ENCODE measurements around the gene ATP2A3.
"Not testable (repeated sequence)": the region's sequence is repeated elsewhere in the genome, so short reads cannot be mapped to it uniquely, and the experiment has no call there.

The ATP2A3 gene

GRCh38 chr17:3991699-3992098 lies 27.5 kb upstream of the ATP2A3 start:
- DNase-seq (ENCODE audit: low spot score): not testable (repeated sequence)

DNA sequence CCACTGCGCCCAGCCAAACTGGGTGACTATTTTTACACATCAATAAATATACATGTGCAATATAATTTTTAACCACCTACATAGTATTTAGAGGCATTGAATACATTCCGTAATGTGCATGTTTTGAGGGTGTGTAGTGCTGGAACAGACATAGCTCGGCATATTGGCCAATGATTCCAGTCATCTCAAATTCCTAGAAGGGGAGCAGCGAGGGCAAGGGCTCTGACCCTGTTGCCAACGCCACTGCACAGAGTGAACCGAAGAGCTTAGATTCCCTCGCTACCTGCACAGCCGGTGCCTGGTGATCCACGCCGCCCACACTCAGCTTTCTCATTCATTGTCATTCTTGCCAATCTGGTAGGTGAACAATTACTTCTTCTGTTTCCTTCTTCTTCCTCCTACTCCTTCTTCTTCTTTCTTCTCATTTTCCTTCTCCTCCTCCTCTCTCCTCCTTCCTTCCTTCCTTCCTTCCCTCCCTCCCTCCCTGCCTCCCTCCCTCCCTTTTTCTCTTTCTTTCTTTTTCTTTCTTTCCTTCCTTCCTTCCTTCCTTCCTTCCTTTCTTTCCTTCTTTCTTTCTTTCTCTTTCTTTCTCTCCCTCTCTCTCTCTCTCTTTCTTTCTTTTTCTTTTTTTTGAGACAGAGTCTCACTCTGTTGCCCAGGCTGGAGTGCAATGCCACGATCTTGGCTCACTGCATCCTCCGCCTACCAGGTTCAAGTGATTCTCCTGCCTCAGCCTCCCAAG lies 26.3 kb upstream of the ATP2A3 start:
- no peak for DNase-seq (ENCODE audit: low spot score)

- no peak for DNase-seq (ENCODE audit: low spot score)
Measured at GRCh38 chr17:3989041-3989886, 25.0 kb upstream of the ATP2A3 start.

DNA sequence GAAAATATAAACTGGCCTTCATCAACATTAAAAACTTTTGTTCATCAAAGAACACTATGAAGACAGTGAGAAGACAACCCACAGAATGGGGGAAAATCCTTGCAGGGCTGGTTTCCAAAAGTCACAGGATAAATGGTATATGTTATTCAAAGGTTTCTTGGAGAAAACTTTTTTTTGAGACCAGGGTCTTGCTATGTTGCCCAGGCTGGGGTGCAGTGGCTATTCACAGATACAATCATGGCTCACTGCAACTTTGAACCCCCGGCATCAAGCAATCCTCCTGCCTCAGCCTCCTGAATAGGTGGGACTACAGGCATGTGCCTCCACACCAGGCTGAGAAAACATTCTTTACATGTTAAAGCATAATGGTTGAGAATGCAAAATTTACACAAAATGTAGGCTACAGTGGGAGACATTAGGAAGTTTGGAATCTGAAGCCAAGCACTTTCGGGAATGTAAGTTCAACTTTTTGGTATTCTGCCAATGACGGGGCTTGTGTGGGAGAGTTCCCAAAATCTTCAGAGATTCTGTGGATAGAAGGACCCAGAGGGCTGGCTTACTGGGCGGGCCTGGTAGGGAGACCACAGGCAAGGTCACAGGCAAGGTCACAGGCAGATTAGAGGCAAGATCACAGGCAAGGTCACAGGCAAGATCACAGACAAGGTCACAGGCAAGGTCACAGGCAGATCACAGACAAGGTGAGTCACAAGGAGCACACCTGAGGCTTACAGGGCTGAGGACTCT lies 24.2 kb upstream of the ATP2A3 start:
- DNase-seq (ENCODE audit: low spot score): no peak

GRCh38 chr17:3986939-3987335 lies 22.7 kb upstream of the ATP2A3 start:
- DNase-seq (ENCODE audit: low spot score): no peak

DNA sequence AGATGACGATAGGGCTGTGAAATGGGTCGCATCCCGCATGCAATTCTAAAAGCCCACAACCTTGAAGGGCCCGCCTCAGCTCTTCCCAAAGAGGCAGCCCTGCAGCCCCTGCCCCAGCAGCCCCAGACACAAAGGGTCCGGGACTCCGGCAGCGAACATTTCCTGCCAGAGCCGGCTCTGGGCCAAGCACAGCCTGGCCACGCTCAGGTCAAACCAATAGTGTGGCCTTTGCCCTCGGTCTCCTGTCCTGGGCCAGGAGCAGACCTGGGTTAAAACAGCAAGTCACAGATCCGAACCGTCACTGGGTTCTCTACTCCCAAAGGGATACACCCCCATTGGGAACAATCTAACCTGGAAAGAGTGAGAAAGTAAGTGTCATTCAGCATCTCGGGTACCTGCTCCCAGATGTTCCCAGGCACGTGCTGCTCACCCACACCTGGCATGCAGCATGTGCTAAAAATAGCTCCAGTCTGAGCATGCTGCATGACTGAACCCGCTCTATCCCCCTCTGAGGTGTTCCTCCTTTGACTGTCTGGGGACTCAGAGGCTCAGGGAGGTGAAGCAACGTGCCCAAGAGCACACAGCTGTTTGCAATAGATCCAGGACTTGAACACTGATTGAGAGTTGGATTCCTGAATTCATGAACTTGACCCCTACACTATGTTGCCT lies 22.2 kb upstream of the ATP2A3 start:
- DNase-seq (ENCODE audit: low spot score): no peak

GRCh38 chr17:3985846-3986245 lies 21.6 kb upstream of the ATP2A3 start:
- no peak for DNase-seq (ENCODE audit: low spot score)

DNA sequence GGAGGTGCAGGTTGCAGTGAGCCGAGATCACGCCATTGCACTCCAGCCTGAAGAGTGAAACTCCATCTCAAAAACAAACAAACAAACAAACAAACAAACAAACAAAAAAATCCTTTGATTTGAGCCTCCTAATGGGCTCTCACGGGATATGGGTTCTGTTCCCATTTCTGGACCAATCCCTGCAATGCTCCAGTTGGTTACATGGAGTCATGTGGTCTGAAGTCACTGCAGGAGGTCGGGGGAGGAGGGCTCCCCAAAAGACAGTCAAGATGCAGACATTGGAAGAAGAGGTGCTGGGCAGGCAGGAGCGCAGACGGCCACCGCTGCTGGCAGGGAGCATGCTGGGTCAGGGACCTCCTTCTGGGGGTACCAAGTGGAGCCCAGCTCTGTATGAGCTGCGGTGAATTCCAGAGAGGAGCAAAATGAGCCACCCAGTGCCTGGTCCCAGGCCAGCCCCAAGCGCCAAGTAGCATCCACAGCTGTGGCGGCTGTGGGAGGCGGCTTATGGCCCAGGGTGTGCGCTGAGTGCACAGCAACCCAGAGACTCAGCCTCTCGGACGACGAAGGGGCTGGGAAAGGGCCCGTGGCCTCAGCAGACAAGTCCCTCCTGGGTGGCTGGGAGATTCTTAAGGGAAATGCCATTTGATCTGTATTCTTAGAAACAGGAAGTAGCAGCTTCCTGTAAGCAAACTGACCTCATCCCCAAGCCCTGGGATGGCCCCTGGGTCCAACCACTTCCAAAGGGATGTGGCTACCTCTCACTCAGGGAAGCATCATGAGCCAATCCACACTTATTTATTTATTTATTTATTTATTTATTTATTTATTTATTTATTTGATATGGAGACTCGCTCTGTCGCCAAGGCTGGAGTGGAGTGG lies 19.6 kb upstream of the ATP2A3 start:
- no peak for DNase-seq (ENCODE audit: low spot score)

GRCh38 chr17:3982541-3983017 lies 18.3 kb upstream of the ATP2A3 start:
- no peak for DNase-seq (ENCODE audit: low spot score)

- no peak for DNase-seq (ENCODE audit: low spot score)
Measured at GRCh38 chr17:3982113-3982512, 17.9 kb upstream of the ATP2A3 start.

GRCh38 chr17:3981455-3981854 lies 17.2 kb upstream of the ATP2A3 start:
- no peak for DNase-seq (ENCODE audit: low spot score)

DNA sequence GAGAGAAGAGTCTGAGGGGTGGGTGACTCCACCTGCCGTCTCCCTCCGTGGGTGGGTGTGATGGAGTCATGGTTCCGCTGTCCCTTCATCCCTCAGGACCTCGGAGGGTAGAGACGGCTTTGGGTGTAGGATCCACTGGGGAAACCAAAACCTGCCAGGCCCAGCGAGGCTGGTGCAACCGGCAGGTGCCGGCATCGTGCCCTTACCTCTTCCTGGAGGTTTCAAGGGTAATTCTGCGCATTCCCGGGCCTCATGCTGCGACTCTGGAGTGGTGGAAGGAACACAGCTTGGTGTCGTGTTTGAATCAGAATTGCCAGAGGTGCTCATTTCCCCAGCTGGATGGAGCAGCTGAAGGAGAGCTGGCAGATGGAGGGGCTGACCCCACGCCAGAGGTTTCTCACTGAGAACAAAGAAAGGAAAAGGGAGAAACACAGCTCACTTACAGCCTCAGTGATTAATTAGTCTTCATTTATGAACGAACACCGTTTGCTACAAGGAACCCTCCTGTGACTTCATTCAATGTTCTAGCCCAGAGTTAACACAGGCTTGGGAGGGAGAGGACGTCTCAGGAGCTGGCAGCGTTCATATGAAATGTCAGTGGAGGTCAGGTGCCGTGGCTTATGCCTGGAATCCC lies 16.3 kb upstream of the ATP2A3 start:
- no peak for DNase-seq (ENCODE audit: low spot score)

- DNase-seq (ENCODE audit: low spot score): no peak
Measured at GRCh38 chr17:3979290-3979611, 15.0 kb upstream of the ATP2A3 start.

GRCh38 chr17:3978421-3979289 lies 14.4 kb upstream of the ATP2A3 start:
- no peak for DNase-seq (ENCODE audit: low spot score)

DNA sequence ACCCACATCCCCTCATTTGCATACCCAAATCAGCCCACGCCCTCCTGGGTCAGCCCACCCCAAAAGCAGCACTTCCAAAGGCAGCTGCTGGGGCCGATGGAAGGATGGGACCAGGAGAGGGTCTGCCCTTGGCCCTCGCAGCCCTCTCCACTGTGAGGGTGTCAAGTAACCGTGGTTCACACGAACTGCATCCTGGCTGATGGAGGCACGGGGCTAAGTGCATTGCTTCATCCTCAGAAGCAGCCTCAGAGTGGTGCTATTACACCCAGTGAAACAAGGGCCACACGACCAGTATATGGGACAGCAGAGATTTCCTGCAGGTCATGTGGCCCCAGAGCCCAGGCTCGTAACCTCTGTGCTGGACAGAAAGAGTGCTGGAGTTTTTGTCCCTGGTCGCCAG lies 13.2 kb upstream of the ATP2A3 start:
- no peak for DNase-seq (ENCODE audit: low spot score)

DNA sequence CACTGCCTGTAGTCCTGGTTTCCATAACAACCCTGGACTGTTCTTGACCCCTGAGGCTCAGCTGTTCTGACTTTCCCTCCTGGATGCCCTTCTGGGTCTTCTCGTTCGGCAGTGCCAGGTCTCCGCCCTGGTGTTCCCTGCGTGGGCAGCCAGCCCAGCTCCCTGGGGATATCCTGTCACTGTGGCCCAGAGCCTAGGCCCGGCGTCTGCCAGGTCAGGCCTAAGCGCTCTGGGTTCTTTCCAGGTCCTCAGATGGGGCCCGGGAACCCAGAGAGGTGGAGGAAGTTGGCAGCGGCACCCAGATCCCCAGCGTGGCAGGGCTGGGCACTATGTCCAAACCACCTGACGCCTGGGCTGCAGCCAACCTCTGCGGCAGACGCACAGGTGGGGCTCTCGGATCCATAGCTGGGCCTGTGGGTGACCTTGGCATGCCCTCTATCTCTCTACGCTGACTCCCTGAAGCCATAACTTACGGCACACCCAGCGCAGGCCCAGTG lies 12.5 kb upstream of the ATP2A3 start:
- no peak for DNase-seq (ENCODE audit: low spot score)

- DNase-seq (ENCODE audit: low spot score): no peak
Measured at GRCh38 chr17:3974980-3975379, 10.7 kb upstream of the ATP2A3 start.

DNA sequence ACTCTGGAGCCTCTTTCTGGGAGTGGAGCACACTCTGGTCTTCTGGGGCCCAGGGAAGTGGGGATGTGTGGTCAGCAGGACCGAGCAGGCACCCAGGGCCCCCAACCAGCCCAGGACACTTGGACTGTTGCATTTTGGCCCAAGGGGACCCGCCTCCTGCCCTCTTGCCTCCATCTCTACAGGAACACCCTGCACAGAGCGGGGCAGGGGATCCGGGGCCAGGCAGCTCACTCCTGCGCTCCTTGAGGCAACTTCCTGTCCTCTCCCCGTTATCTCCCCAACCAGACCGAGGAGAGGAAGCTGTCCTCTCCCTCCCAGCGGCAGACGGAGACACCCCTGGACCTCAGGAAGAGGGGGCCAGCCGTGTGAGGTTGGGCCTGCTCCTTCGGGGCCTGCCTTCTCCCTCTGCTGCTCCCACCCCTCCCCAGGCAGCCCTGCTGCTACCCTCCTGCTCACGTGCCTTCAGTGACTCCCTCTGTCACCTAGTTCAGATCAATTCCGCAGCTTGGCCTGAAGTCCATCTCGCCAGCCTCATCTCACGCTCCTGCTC lies 10.0 kb upstream of the ATP2A3 start:
- no peak for DNase-seq (ENCODE audit: low spot score)

DNA sequence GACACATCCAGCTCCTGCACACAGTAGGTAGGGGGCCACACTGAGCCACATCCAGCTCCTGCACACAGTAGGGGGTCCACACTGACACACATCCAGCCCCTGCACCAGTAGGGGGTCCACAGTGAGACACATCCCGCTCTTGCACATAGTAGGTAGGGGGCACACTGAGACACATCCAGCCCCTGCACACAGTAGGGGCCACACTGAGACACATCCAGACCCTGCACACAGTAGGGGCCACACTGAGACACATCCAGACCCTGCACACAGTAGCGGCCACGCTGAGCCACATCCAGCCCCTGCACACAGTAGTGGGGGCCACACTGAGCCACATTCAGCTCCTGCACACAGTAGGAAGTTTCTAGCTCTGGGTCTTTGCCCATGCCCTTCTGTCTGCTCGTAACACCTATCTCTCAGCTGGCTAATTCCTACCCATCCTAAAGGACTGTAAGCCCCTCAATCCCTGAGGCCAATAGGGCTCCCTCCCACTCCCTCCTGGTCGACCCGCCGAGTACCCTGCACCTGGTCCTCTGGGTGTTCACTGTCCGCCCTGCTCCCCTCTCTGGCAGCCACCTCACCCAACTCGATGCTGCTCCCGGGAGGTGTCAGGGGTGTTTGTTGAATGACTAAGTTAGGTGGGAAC lies 9.4 kb upstream of the ATP2A3 start:
- DNase-seq (ENCODE audit: low spot score): no peak

All from HuH-7.5 (cell line).